K562 (cell line): ENCODE measurements around the gene PRMT2. TPM values are rescaled to one million over a fixed set of nuclear protein-coding genes. Genes with fewer than 3 reads are reported as not detected.

Experiments
- BDP1 ChIP-seq: IDR thresholded peaks from 3 replicates; pipeline ENCODE4 v1.6.1; 2011; ENCODE audit not compliant: insufficient read length, insufficient read depth
- CREBBP ChIP-seq: IDR thresholded peaks from one replicate; pipeline ENCODE4 v1.6.1; 2012; ENCODE audit warnings: low read depth, mild to moderate bottlenecking, control low read depth, inconsistent platforms, low read length
- EWSR1 ChIP-seq: fragments of 450-650 bp; IDR thresholded peaks from 2 replicates; pipeline ENCODE4 v1.6.1; 2018; ENCODE audit warnings: borderline replicate concordance, mild to moderate bottlenecking, low read depth, moderate library complexity; ENCODE audit not compliant: partially characterized antibody
- MCM2 ChIP-seq: fragments of 450-650 bp; IDR thresholded peaks from 2 replicates; pipeline ENCODE4 v1.6.1; 2017; ENCODE audit warnings: low read depth, mild to moderate bottlenecking
- RREB1 ChIP-seq: fragments of 250-450 bp; sonication (Bioruptor Pico); IDR thresholded peaks from 2 replicates; pipeline ENCODE4 v1.4.0; 2020
- ZNF124 ChIP-seq: sonication (generic); formaldehyde crosslinking; IDR thresholded peaks from 2 replicates; pipeline ENCODE4 v1.8.1; 2022; ENCODE audit warnings: missing genetic modification reagents
- ZNF282 ChIP-seq: sonication (generic); formaldehyde crosslinking; IDR thresholded peaks from 2 replicates; pipeline ENCODE4 v1.8.1; 2023; ENCODE audit warnings: missing genetic modification reagents
- ZNF79 ChIP-seq: fragments of 250-450 bp; sonication (Bioruptor Pico); IDR thresholded peaks from 2 replicates; pipeline ENCODE4 v1.4.0; 2020; ENCODE audit warnings: low read depth, mild to moderate bottlenecking, moderate library complexity
- polyA plus RNA-seq, 8 experiments: library from polyadenylated mRNA; depleted of rRNA in 4 of 8; stranded (reverse) in 5 of 8; unstranded in 3 of 8; fragments of >200 nt; fragmentation: Nextera tagmentation in 2 of 8; fragmentation: Illumina TruSeq in 1 of 8; extraction: Ambion mirVana in 2 of 8; extraction: Trizol in 1 of 8; gene quantifications; 2 replicates each; pipeline versions ENCODE4 v1.2.1 to v1.2.3, GENCODE V29; 2011 to 2014; ENCODE audit warnings: inconsistent platforms in 1 of 8, missing spikeins in 1 of 8
- total RNA-seq, 7 experiments: library from RNA; depleted of rRNA in 6 of 7; stranded (reverse); fragments of >200 nt in 6 of 7; fragmentation: Illumina TruSeq in 2 of 7; extraction: Trizol in 2 of 7; gene quantifications; 2 replicates each; pipeline versions ENCODE4 v1.2.1 to v1.2.3, GENCODE V29; 2011 to 2021; ENCODE audit warnings: low replicate concordance in 1 of 7
- TF ChIP-seq, protein P1 (sequence below), 2 experiments: fragments of 250-450 bp in 1 of 2; fragments of 450-650 bp in 1 of 2; sonication (Bioruptor Pico) in 1 of 2; IDR thresholded peaks; 2 replicates each; pipeline versions ENCODE4 v1.6.1 to v1.8.0; 2016 to 2021; ENCODE audit warnings: mild to moderate bottlenecking in 2 of 2, moderate library complexity in 2 of 2, missing compliant biosample characterization in 1 of 2, missing genetic modification characterization in 1 of 2

Gene PRMT2
- total and polyA plus RNA-seq, 9 of the 15 experiments (the other 6 are each of a cell fraction or from before 2014, with no cell fraction given), result 37.2 to 85.7 (median 59.3) TPM

DNA sequence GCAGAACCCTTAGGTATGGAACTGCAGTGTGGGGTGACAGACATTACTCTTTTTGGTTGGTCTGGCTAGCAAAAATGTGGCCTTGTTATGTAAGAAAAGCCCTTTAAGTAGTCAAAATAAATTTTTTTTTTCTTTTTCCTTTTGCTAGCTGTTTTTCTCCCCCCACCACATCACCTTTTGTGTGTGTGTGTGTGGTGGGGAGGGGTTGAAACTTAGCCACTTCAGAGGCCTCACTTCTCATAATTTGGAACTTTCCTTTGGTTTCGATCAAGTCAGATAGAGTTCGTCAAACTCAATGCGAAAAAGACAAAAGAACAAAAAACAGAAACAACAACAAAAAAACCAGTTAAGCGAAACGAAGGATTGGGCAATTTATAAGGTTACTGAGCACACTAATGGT lies 1.9 kb upstream of the PRMT2 start (continued):
- TF ChIP-seq RREB1 (no peak), BDP1 (no peak), ZNF282 (no peak), ZNF79 (CRISPR knock-in tag) (no peak), ZNF124 (no peak), EWSR1 (no peak), CREBBP (no peak), MCM2 (no peak)
- TF ChIP-seq, protein P1, sequence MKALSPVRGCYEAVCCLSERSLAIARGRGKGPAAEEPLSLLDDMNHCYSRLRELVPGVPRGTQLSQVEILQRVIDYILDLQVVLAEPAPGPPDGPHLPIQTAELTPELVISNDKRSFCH (CRISPR knock-in tag; IDR thresholded peaks at IDR 0.05), result no peak
- TF ChIP-seq, protein P1 (tag; IDR thresholded peaks at IDR 0.05), result no peak
- TF ChIP-seq, all 486 proteins: peak for 0
